HepG2 (cell line): ENCODE results near the gene FURIN. TPM values are rescaled to one million over a fixed set of nuclear protein-coding genes. Genes with fewer than 3 reads are reported as not detected.

Experiments used
- ATAC-seq: fragments of 200-7000 bp; cut with Tn5 transposase; 3 replicates; pipeline ENCODE4 v1.9.1; 2020; ENCODE audit warnings: mild to moderate bottlenecking, moderate library complexity
- BruUV-seq: library from RNA; stranded (reverse); fragments of 400-500 nt; replicated peaks from 2 replicates; lab custom pipeline; 2021; lab: Mats Ljungman, UMichigan
- CTCF ChIA-PET: fragments of 300-600 bp; formaldehyde crosslinking; extraction: SDS; loops from one replicate; lab custom pipeline; 2021; ENCODE audit warnings: low total read pairs, inconsistent platforms, low intra/inter-chr PET ratio; lab: Yijun Ruan, JAX
- POLR2A ChIA-PET: fragments of 350-600 bp; sonication (Branson Sonifier 250); formaldehyde crosslinking; loops from one replicate; lab custom pipeline; 2020; ENCODE audit warnings: antibody characterized with exemption, inconsistent platforms; lab: Yijun Ruan, JAX
- DNase-seq: peaks from one replicate; pipeline ENCODE4 v3.0.0-alpha.2; 2015; ENCODE audit warnings: low spot score
- FAIRE-seq: peaks from 3 replicates; lab custom pipeline; 2011; peaks lifted over from hg19 to GRCh38; lab: Jason Lieb, UNC
- H2AFZ ChIP-seq: one replicate; pipeline ENCODE4 v1.6.1; 2011; ENCODE audit warnings: low read length, inconsistent platforms
- H3K27ac ChIP-seq: fragments of 300-600 bp; 3 replicates; pipeline ENCODE4 v1.8.0; 2011; ENCODE audit warnings: mixed run types, mild to moderate bottlenecking, mixed read lengths, low read length, inconsistent platforms; ENCODE audit not compliant: insufficient read depth; ENCODE audit errors: extremely low read length
- H3K27me3 ChIP-seq, 2 experiments: fragments of 200-600 bp in 1 of 2; 2 replicates in 1 of 2; 3 replicates in 1 of 2; pipeline versions ENCODE4 v1.6.0 to v1.8.0; 2011; ENCODE audit warnings: low read length in 2 of 2, mild to moderate bottlenecking in 2 of 2, moderate library complexity in 2 of 2, inconsistent platforms in 1 of 2; ENCODE audit not compliant: insufficient read depth in 2 of 2, control insufficient read depth in 1 of 2
- H3K36me3 ChIP-seq, 2 experiments: fragments of 200-600 bp in 1 of 2; replicated peaks in 1 of 2; 2 replicates in 1 of 2; 3 replicates in 1 of 2; pipeline versions ENCODE4 v1.5.1 to v1.8.0; 2011; ENCODE audit warnings: low read length in 2 of 2, inconsistent platforms in 1 of 2; ENCODE audit not compliant: insufficient read depth in 2 of 2, control insufficient read depth in 1 of 2
- H3K4me1 ChIP-seq: 2 replicates; pipeline ENCODE4 v1.5.1; 2012; ENCODE audit warnings: low read length, inconsistent platforms; ENCODE audit not compliant: insufficient read depth
- H3K4me2 ChIP-seq: 2 replicates; pipeline ENCODE4 v1.6.0; 2011; ENCODE audit warnings: low read depth, low read length, inconsistent platforms
- H3K4me3 ChIP-seq, 3 experiments: fragments of 200-600 bp in 1 of 3; sonication (generic), shearing (Covaris generic) in 1 of 3; replicated peaks in 1 of 3; 2 replicates each; pipeline ENCODE4 v1.5.1; 2011 to 2016; ENCODE audit warnings: low read length in 3 of 3, inconsistent platforms in 2 of 3, low read depth in 2 of 3, mild to moderate bottlenecking in 2 of 3, control low read depth in 1 of 3, mixed read lengths in 1 of 3; ENCODE audit not compliant: insufficient read depth in 1 of 3
- H3K79me2 ChIP-seq: one replicate; pipeline ENCODE4 v1.6.1; 2011; ENCODE audit warnings: low read length, inconsistent platforms; ENCODE audit not compliant: insufficient read depth
- H3K9ac ChIP-seq: 2 replicates; pipeline ENCODE4 v1.6.0; 2011; ENCODE audit warnings: mild to moderate bottlenecking, low read depth, low read length, inconsistent platforms; ENCODE audit not compliant: insufficient read depth
- H3K9me3 ChIP-seq: 2 replicates; pipeline ENCODE4 v1.5.1; 2012; ENCODE audit warnings: mild to moderate bottlenecking, low read length
- H4K20me1 ChIP-seq: 2 replicates; pipeline ENCODE4 v1.6.0; 2011; ENCODE audit warnings: inconsistent platforms, mild to moderate bottlenecking, low read length, moderate library complexity; ENCODE audit not compliant: insufficient read depth
- BRD4 ChIP-seq: sonication (generic); formaldehyde crosslinking; IDR thresholded peaks from 2 replicates; pipeline ENCODE4 v1.4.0; 2020; ENCODE audit warnings: missing genetic modification reagents
- CEBPB ChIP-seq: IDR thresholded peaks from 2 replicates; pipeline ENCODE4 v1.6.1; 2011; ENCODE audit warnings: low read depth, low read length, improper control_type of control experiment, borderline replicate concordance
- GATAD1 ChIP-seq: IDR thresholded peaks from 2 replicates; pipeline ENCODE4 v1.6.1; 2016; ENCODE audit warnings: missing genetic modification reagents, missing compliant biosample characterization
- HNRNPL ChIP-seq: fragments of 200-400 bp; formaldehyde crosslinking; IDR thresholded peaks from 2 replicates; pipeline ENCODE4 v1.6.1; 2017; ENCODE audit warnings: mild to moderate bottlenecking, low read depth, low read length
- NFKB2 ChIP-seq: sonication (generic); formaldehyde crosslinking; IDR thresholded peaks from 2 replicates; pipeline ENCODE4 v1.4.0; 2020; ENCODE audit warnings: missing genetic modification reagents, borderline replicate concordance
- RBM22 ChIP-seq: fragments of 200-400 bp; formaldehyde crosslinking; optimal IDR thresholded peaks from 2 replicates; pipeline ENCODE3; 2017; ENCODE audit warnings: mild to moderate bottlenecking, low read length, moderate library complexity
- RXRA ChIP-seq: sonication (generic); formaldehyde crosslinking; IDR thresholded peaks from 2 replicates; pipeline ENCODE4 v1.5.1; 2020; ENCODE audit warnings: missing genetic modification reagents
- RXRB ChIP-seq: IDR thresholded peaks from 2 replicates; pipeline ENCODE4 v1.6.1; 2016; ENCODE audit warnings: borderline replicate concordance, missing genetic modification reagents, missing compliant biosample characterization
- SNAPC2 ChIP-seq: sonication (generic); formaldehyde crosslinking; IDR thresholded peaks from 2 replicates; pipeline ENCODE4 v1.8.1; 2022; ENCODE audit warnings: mild to moderate bottlenecking, missing genetic modification reagents
- TMF1 ChIP-seq: sonication (generic); formaldehyde crosslinking; IDR thresholded peaks from 2 replicates; pipeline ENCODE4 v1.8.1; 2022; ENCODE audit warnings: low read depth, missing genetic modification reagents
- ZNF121 ChIP-seq: sonication (generic); formaldehyde crosslinking; IDR thresholded peaks from 2 replicates; pipeline ENCODE4 v1.5.0; 2020; ENCODE audit warnings: mild to moderate bottlenecking, missing genetic modification reagents
- ZNF564 ChIP-seq: sonication (generic); formaldehyde crosslinking; IDR thresholded peaks from 2 replicates; pipeline ENCODE4 v1.8.1; 2023; ENCODE audit warnings: mild to moderate bottlenecking, missing genetic modification reagents
- ZNF672 ChIP-seq: sonication (generic); formaldehyde crosslinking; IDR thresholded peaks from 2 replicates; pipeline ENCODE4 v1.8.1; 2022; ENCODE audit warnings: missing genetic modification reagents
- ZNF746 ChIP-seq: sonication (generic); formaldehyde crosslinking; IDR thresholded peaks from 2 replicates; pipeline ENCODE4 v1.8.0; 2022; ENCODE audit warnings: mild to moderate bottlenecking, missing genetic modification reagents
- ZSCAN12 ChIP-seq: sonication (generic); formaldehyde crosslinking; IDR thresholded peaks from 2 replicates; pipeline ENCODE4 v1.9.0; 2021; ENCODE audit warnings: mild to moderate bottlenecking, missing genetic modification reagents
- WGBS: methylation state at CpG from one replicate; pipeline ENCODE4 v1.1.6; 2017; ENCODE audit warnings: low lambda C conversion rate; 5-methylcytosine and 5-hydroxymethylcytosine counted together
- in situ Hi-C: cut with HindIII; loops from 2 replicates; pipeline ENCODE4 v1.10.0; 2017; ENCODE audit warnings: low pct_unique_long_range_greater_than_20kb; ENCODE audit not compliant: extremely low pct_ligation_motif_present
- intact Hi-C: fragments of 100-400 bp; cut with micrococcal nuclease; formaldehyde crosslinking; loops from one replicate; pipeline ENCODE4 v1.10.0; 2022; ENCODE audit not compliant: unreplicated experiment
- polyA plus RNA-seq, 8 experiments: library from polyadenylated mRNA; depleted of rRNA in 3 of 8; stranded (reverse) in 7 of 8; unstranded in 1 of 8; fragments of >200 nt; fragmentation: Illumina TruSeq in 4 of 8; extraction: Trizol in 4 of 8; gene quantifications; 2 replicates each; pipeline versions ENCODE4 v1.2.1 to v1.2.3, GENCODE V29; 2011 to 2016; ENCODE audit warnings: low read depth in 4 of 8, missing spikeins in 1 of 8, mixed read lengths in 1 of 8; ENCODE audit not compliant: insufficient read depth in 1 of 8
- total RNA-seq, 5 experiments: library from RNA; depleted of rRNA; stranded (reverse); fragments of >200 nt; fragmentation: Illumina TruSeq; extraction: Trizol; gene quantifications; 2 replicates each; pipeline ENCODE4 v1.2.3, GENCODE V29; 2016; ENCODE audit warnings: low read depth in 1 of 5
- TF ChIP-seq, protein P1 (sequence below): sonication (generic); formaldehyde crosslinking; conservative IDR thresholded peaks from 2 replicates; pipeline ENCODE4 v1.4.0; 2020; ENCODE audit warnings: missing genetic modification reagents
- TF ChIP-seq, protein P2 (sequence below): sonication (generic); formaldehyde crosslinking; IDR thresholded peaks from 2 replicates; pipeline ENCODE4 v1.4.0; 2020; ENCODE audit warnings: missing genetic modification reagents
- TF ChIP-seq, protein P3 (sequence below): sonication (generic); formaldehyde crosslinking; IDR thresholded peaks from 2 replicates; pipeline ENCODE4 v1.9.0; 2021; ENCODE audit warnings: missing genetic modification reagents, mild to moderate bottlenecking, borderline replicate concordance

The FURIN gene
- total and polyA plus RNA-seq, 2 of the 13 experiments (the other 11 are each of a cell fraction or from before 2014, with no cell fraction given): 15.2 to 17.4 TPM

DNA sequence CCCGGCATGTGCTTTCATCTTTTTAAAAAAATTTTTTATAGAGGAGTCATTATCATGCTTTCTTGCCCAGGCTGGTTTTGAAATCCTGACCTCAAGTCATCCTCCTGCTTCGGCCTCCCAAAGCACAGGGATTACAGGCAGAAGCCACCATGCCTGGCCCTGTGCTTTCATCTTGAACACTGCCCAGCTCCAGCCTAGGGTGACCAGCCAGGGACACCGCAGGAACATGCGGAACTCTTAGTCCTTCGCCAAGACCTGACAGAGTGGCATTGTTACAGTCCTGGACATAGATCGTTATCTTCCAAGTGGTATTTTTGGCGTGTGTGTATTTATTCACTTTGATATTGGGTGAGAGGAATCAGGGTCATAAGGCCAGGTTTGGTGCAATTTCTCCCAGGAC is 7.9 kb upstream of the FURIN start (continued):
- TF ChIP-seq, protein P1, sequence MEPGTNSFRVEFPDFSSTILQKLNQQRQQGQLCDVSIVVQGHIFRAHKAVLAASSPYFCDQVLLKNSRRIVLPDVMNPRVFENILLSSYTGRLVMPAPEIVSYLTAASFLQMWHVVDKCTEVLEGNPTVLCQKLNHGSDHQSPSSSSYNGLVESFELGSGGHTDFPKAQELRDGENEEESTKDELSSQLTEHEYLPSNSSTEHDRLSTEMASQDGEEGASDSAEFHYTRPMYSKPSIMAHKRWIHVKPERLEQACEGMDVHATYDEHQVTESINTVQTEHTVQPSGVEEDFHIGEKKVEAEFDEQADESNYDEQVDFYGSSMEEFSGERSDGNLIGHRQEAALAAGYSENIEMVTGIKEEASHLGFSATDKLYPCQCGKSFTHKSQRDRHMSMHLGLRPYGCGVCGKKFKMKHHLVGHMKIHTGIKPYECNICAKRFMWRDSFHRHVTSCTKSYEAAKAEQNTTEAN (CRISPR knock-in tag): 0 out of 2 replicates have a peak, but pooled peaks have one; percentile 18
- peak; percentile 94 for TF ChIP-seq ZNF121 (CRISPR knock-in tag)
- no peak for TF ChIP-seq ZNF672 (CRISPR knock-in tag)
- TF ChIP-seq, all 625 proteins: peak for 33

DNA sequence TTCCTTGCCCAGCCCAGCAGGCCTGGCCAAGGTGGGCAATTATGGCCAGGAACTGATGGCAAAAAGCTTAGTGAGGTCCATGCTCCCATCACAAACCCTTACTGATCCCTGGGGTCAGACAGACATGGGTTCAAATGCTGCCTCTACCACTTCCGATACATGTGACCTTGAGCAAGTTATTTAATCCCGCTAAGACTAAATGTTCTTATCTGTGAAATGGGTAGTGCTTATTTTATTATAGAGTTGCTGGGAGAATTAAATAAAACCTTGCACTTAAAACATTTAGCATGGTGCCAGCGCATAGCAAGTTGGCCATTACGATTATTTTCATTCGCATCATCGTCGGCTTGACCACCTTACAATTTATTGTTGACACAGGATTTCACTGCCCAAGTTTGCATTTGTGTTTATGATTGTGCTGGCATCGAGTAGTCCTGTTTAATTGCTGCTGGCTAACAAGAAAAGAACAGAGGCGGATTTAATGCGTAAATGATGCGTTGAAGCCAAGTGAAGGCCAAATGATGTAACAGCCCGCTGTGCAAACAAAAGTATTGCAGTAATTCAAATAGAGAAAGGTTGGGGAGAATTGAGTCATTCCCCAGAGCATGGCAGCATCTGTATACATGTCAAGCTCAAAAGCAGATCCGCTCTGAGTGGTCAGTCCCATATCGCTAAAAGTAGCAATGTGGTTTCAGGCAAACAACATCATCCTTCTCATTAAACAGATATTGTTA is 7.3 kb upstream of the FURIN start:
- Histone ChIP-seq H3K27ac (no peak overlapping the region), H3K9me3 (no peaks in the 10 kb centered on the region), H4K20me1 (0 out of 2 replicates have a peak, but pooled peaks cover 2% of the 10 kb centered on the region), H3K79me2 (no peaks in the 10 kb centered on the region), H3K36me3 (no peaks in the 10 kb centered on the region), H3K4me1 (peaks cover 82% of the 10 kb centered on the region), H3K4me3 (peak overlapping the region in 1 of 3 experiments; percentile 14; a peak in 1 of 6 replicates), H3K27me3 (peaks cover 0 to 19% of the 10 kb centered on the region in 2 experiments; a peak in 3 of 5 replicates), H2AFZ (no peak overlapping the region), H3K9ac (peak overlapping the region; percentile 8; the same call in 1 of the 2 replicates), H3K4me2 (peak overlapping the region; percentile 69)
- ChIA-PET POLR2A (interaction anchor here (1.1 to 3.6 kb wide), 6 partner anchors 9 to 73 kb away, joined by 4 to 65 read pairs (median 21); partner anchors contain the start of genes FES, MAN2A2 and UNC45A), CTCF (no interaction called here)
- 4% methylated on average over 14 of the region's 14 CpGs for WGBS
- DNase-seq (peak; percentile 94), FAIRE-seq (peak; percentile 98), ATAC-seq (peak; percentile 69)
- in situ Hi-C loops (no loop called here), intact Hi-C loops (loop anchor here (1.0 kb wide), 2 partner anchors 8 to 13 kb away; no protein-coding TSS in a partner anchor)
- no TSS peak for BruUV-seq
- TF ChIP-seq SNAPC2 (CRISPR knock-in tag) (no peak), ZNF564 (CRISPR knock-in tag) (no peak), RXRB (peak; percentile 91), BRD4 (CRISPR knock-in tag) (peak; percentile 53; the same call in 1 of the 2 replicates), GATAD1 (CRISPR knock-in tag) (peak; percentile 43; the same call in 1 of the 2 replicates), ZNF746 (CRISPR knock-in tag) (no peak), RBM22 (no peak), RXRA (peak; percentile 44; the same call in 1 of the 2 replicates), TMF1 (CRISPR knock-in tag) (no peak), CEBPB (peak; percentile 98), NFKB2 (CRISPR knock-in tag) (no peak), HNRNPL (no peak), ZSCAN12 (CRISPR knock-in tag) (no peak)
- TF ChIP-seq, protein P2, sequence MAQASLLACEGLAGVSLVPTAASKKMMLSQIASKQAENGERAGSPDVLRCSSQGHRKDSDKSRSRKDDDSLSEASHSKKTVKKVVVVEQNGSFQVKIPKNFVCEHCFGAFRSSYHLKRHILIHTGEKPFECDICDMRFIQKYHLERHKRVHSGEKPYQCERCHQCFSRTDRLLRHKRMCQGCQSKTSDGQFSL (CRISPR knock-in tag): no peak
- TF ChIP-seq, protein P3, sequence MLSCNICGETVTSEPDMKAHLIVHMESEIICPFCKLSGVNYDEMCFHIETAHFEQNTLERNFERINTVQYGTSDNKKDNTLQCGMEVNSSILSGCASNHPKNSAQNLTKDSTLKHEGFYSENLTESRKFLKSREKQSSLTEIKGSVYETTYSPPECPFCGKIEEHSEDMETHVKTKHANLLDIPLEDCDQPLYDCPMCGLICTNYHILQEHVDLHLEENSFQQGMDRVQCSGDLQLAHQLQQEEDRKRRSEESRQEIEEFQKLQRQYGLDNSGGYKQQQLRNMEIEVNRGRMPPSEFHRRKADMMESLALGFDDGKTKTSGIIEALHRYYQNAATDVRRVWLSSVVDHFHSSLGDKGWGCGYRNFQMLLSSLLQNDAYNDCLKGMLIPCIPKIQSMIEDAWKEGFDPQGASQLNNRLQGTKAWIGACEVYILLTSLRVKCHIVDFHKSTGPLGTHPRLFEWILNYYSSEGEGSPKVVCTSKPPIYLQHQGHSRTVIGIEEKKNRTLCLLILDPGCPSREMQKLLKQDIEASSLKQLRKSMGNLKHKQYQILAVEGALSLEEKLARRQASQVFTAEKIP (CRISPR knock-in tag): no peak
